HepG2 (cell line): ENCODE results near the gene RDH13. TPM values are rescaled to one million over a fixed set of nuclear protein-coding genes. Genes with fewer than 3 reads are reported as not detected.

Source experiments
- ATAC-seq: fragments of 200-7000 bp; cut with Tn5 transposase; 3 replicates; pipeline ENCODE4 v1.9.1; 2020; ENCODE audit warnings: mild to moderate bottlenecking, moderate library complexity
- BruUV-seq: library from RNA; stranded (reverse); fragments of 400-500 nt; replicated peaks from 2 replicates; lab custom pipeline; 2021; lab: Mats Ljungman, UMichigan
- CTCF ChIA-PET: fragments of 300-600 bp; formaldehyde crosslinking; extraction: SDS; loops from one replicate; lab custom pipeline; 2021; ENCODE audit warnings: low total read pairs, inconsistent platforms, low intra/inter-chr PET ratio; lab: Yijun Ruan, JAX
- POLR2A ChIA-PET: fragments of 350-600 bp; sonication (Branson Sonifier 250); formaldehyde crosslinking; loops from one replicate; lab custom pipeline; 2020; ENCODE audit warnings: antibody characterized with exemption, inconsistent platforms; lab: Yijun Ruan, JAX
- DNase-seq: peaks from one replicate; pipeline ENCODE4 v3.0.0-alpha.2; 2015; ENCODE audit warnings: low spot score
- FAIRE-seq: peaks from 3 replicates; lab custom pipeline; 2011; peaks lifted over from hg19 to GRCh38; lab: Jason Lieb, UNC
- H2AFZ ChIP-seq: one replicate; pipeline ENCODE4 v1.6.1; 2011; ENCODE audit warnings: low read length, inconsistent platforms
- H3K27ac ChIP-seq: fragments of 300-600 bp; 3 replicates; pipeline ENCODE4 v1.8.0; 2011; ENCODE audit warnings: mixed run types, mild to moderate bottlenecking, mixed read lengths, low read length, inconsistent platforms; ENCODE audit not compliant: insufficient read depth; ENCODE audit errors: extremely low read length
- H3K27me3 ChIP-seq, 2 experiments: fragments of 200-600 bp in 1 of 2; 2 replicates in 1 of 2; 3 replicates in 1 of 2; pipeline versions ENCODE4 v1.6.0 to v1.8.0; 2011; ENCODE audit warnings: low read length in 2 of 2, mild to moderate bottlenecking in 2 of 2, moderate library complexity in 2 of 2, inconsistent platforms in 1 of 2; ENCODE audit not compliant: insufficient read depth in 2 of 2, control insufficient read depth in 1 of 2
- H3K36me3 ChIP-seq, 2 experiments: fragments of 200-600 bp in 1 of 2; replicated peaks in 1 of 2; 2 replicates in 1 of 2; 3 replicates in 1 of 2; pipeline versions ENCODE4 v1.5.1 to v1.8.0; 2011; ENCODE audit warnings: low read length in 2 of 2, inconsistent platforms in 1 of 2; ENCODE audit not compliant: insufficient read depth in 2 of 2, control insufficient read depth in 1 of 2
- H3K4me1 ChIP-seq: 2 replicates; pipeline ENCODE4 v1.5.1; 2012; ENCODE audit warnings: low read length, inconsistent platforms; ENCODE audit not compliant: insufficient read depth
- H3K4me2 ChIP-seq: 2 replicates; pipeline ENCODE4 v1.6.0; 2011; ENCODE audit warnings: low read depth, low read length, inconsistent platforms
- H3K4me3 ChIP-seq, 3 experiments: fragments of 200-600 bp in 1 of 3; sonication (generic), shearing (Covaris generic) in 1 of 3; replicated peaks in 1 of 3; 2 replicates each; pipeline ENCODE4 v1.5.1; 2011 to 2016; ENCODE audit warnings: low read length in 3 of 3, inconsistent platforms in 2 of 3, low read depth in 2 of 3, mild to moderate bottlenecking in 2 of 3, control low read depth in 1 of 3, mixed read lengths in 1 of 3; ENCODE audit not compliant: insufficient read depth in 1 of 3
- H3K79me2 ChIP-seq: one replicate; pipeline ENCODE4 v1.6.1; 2011; ENCODE audit warnings: low read length, inconsistent platforms; ENCODE audit not compliant: insufficient read depth
- H3K9ac ChIP-seq: 2 replicates; pipeline ENCODE4 v1.6.0; 2011; ENCODE audit warnings: mild to moderate bottlenecking, low read depth, low read length, inconsistent platforms; ENCODE audit not compliant: insufficient read depth
- H3K9me3 ChIP-seq: 2 replicates; pipeline ENCODE4 v1.5.1; 2012; ENCODE audit warnings: mild to moderate bottlenecking, low read length
- H4K20me1 ChIP-seq: 2 replicates; pipeline ENCODE4 v1.6.0; 2011; ENCODE audit warnings: inconsistent platforms, mild to moderate bottlenecking, low read length, moderate library complexity; ENCODE audit not compliant: insufficient read depth
- BRCA1 ChIP-seq: sonication (generic); formaldehyde crosslinking; IDR thresholded peaks from 2 replicates; pipeline ENCODE4 v1.4.0; 2020; ENCODE audit warnings: missing genetic modification reagents
- CHCHD3 ChIP-seq: sonication (generic); formaldehyde crosslinking; IDR thresholded peaks from 2 replicates; pipeline ENCODE4 v1.8.0; 2022; ENCODE audit warnings: mild to moderate bottlenecking, missing genetic modification reagents, moderate library complexity
- FOXA3 ChIP-seq: IDR thresholded peaks from 2 replicates; pipeline ENCODE4 v1.6.1; 2016; ENCODE audit warnings: missing genetic modification reagents, missing compliant biosample characterization
- JDP2 ChIP-seq: sonication (generic); formaldehyde crosslinking; IDR thresholded peaks from 2 replicates; pipeline ENCODE4 v1.8.1; 2022; ENCODE audit warnings: missing genetic modification reagents, borderline replicate concordance
- KLF6 ChIP-seq: IDR thresholded peaks from 2 replicates; pipeline ENCODE4 v1.8.0; 2016; ENCODE audit warnings: missing biosample characterization, missing genetic modification reagents
- SMC3 ChIP-seq: IDR thresholded peaks from 2 replicates; pipeline ENCODE4 v1.6.1; 2011; ENCODE audit warnings: low read length, improper control_type of control experiment
- YEATS4 ChIP-seq: sonication (generic); formaldehyde crosslinking; IDR thresholded peaks from 2 replicates; pipeline ENCODE4 v1.4.0; 2020; ENCODE audit warnings: missing genetic modification reagents, borderline replicate concordance
- ZNF737 ChIP-seq: sonication (generic); formaldehyde crosslinking; IDR thresholded peaks from 2 replicates; pipeline ENCODE4 v1.5.0; 2020; ENCODE audit warnings: missing genetic modification reagents, mild to moderate bottlenecking, borderline replicate concordance
- ZNF747 ChIP-seq: sonication (generic); formaldehyde crosslinking; IDR thresholded peaks from 2 replicates; pipeline ENCODE4 v1.8.1; 2023; ENCODE audit warnings: missing genetic modification reagents, mild to moderate bottlenecking, borderline replicate concordance
- WGBS: methylation state at CpG from one replicate; pipeline ENCODE4 v1.1.6; 2017; ENCODE audit warnings: low lambda C conversion rate; 5-methylcytosine and 5-hydroxymethylcytosine counted together
- in situ Hi-C: cut with HindIII; loops from 2 replicates; pipeline ENCODE4 v1.10.0; 2017; ENCODE audit warnings: low pct_unique_long_range_greater_than_20kb; ENCODE audit not compliant: extremely low pct_ligation_motif_present
- intact Hi-C: fragments of 100-400 bp; cut with micrococcal nuclease; formaldehyde crosslinking; loops from one replicate; pipeline ENCODE4 v1.10.0; 2022; ENCODE audit not compliant: unreplicated experiment
- polyA plus RNA-seq, 8 experiments: library from polyadenylated mRNA; depleted of rRNA in 3 of 8; stranded (reverse) in 7 of 8; unstranded in 1 of 8; fragments of >200 nt; fragmentation: Illumina TruSeq in 4 of 8; extraction: Trizol in 4 of 8; gene quantifications; 2 replicates each; pipeline versions ENCODE4 v1.2.1 to v1.2.3, GENCODE V29; 2011 to 2016; ENCODE audit warnings: low read depth in 4 of 8, missing spikeins in 1 of 8, mixed read lengths in 1 of 8; ENCODE audit not compliant: insufficient read depth in 1 of 8
- total RNA-seq, 5 experiments: library from RNA; depleted of rRNA; stranded (reverse); fragments of >200 nt; fragmentation: Illumina TruSeq; extraction: Trizol; gene quantifications; 2 replicates each; pipeline ENCODE4 v1.2.3, GENCODE V29; 2016; ENCODE audit warnings: low read depth in 1 of 5
- TF ChIP-seq, protein P1 (sequence below): IDR thresholded peaks from 2 replicates; pipeline ENCODE4 v1.6.1; 2016; ENCODE audit warnings: missing biosample characterization, missing genetic modification reagents, low read depth

The RDH13 gene
- total and polyA plus RNA-seq, 2 of the 13 experiments (the other 11 are each of a cell fraction or from before 2014, with no cell fraction given), result 13.4 to 21.5 TPM

GRCh38 chr19:55048446-55048845 is 14.5 kb downstream of the RDH13 start:
- no peak overlapping the region for H3K9ac ChIP-seq
- no peak overlapping the region for H3K4me3 ChIP-seq
- no peak for ATAC-seq
- CTCF ChIA-PET, result no interaction called here
- no peaks in the 10 kb centered on the region for H3K27me3 ChIP-seq
- H4K20me1 ChIP-seq, result no peaks in the 10 kb centered on the region
- TF ChIP-seq JDP2 (CRISPR knock-in tag) (no peak), SMC3 (no peak), CHCHD3 (no peak), FOXA3 (no peak), ZNF737 (CRISPR knock-in tag) (no peak), BRCA1 (CRISPR knock-in tag) (no peak), YEATS4 (CRISPR knock-in tag) (no peak), KLF6 (no peak), ZNF747 (no peak)
- TF ChIP-seq, protein P1, sequence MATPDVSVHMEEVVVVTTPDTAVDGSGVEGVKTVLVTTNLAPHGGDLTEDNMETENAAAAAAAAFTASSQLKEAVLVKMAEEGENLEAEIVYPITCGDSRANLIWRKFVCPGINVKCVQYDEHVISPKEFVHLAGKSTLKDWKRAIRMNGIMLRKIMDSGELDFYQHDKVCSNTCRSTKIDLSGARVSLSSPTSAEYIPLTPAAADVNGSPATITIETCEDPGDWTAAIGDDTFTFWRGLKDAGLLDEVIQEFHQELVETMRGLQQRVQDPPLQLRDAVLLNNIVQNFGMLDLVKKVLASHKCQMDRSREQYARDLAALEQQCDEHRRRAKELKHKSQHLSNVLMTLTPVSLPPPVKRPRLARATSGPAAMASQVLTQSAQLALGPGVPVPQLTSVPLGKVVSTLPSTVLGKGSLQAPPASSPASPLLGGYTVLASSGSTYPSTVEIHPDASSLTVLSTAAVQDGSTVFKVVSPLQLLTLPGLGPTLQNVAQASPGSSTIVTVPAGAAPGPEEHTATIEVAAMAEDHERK, result no peak
- H2AFZ ChIP-seq, result no peak overlapping the region
- no peaks in the 10 kb centered on the region for H3K4me1 ChIP-seq
- no peak for DNase-seq
- H3K9me3 ChIP-seq, result no peaks in the 10 kb centered on the region
- no peak for FAIRE-seq
- POLR2A ChIA-PET, result no interaction called here
- peaks cover 24 to 56% of the 10 kb centered on the region in 2 experiments; a peak in 4 of 5 replicates for H3K36me3 ChIP-seq
- WGBS, result 99% methylated on average over 15 of the region's 15 CpGs
- BruUV-seq, result no TSS peak
- intact Hi-C loops, result no loop called here
- no peak overlapping the region for H3K27ac ChIP-seq
- H3K79me2 ChIP-seq, result no peaks in the 10 kb centered on the region
- no peak overlapping the region for H3K4me2 ChIP-seq
- in situ Hi-C loops, result no loop called here
